Esophagus squamous epithelium (tissue), 5 donors: ENCODE measurements around the gene PRRX1. TPM values are rescaled to one million over a fixed set of nuclear protein-coding genes. Genes with fewer than 3 reads are reported as not detected.

Experiments used
- DNase-seq: peaks from one replicate; lab custom pipeline; 2025; lab: John Stamatoyannopoulos, UW
- H3K27ac ChIP-seq, 4 donors: fragments of 200-600 bp; sonication (generic); one replicate each; pipeline ENCODE4 v1.5.1; 2016 to 2019; ENCODE audit warnings: mild to moderate bottlenecking in 1 of 4
- H3K27me3 ChIP-seq, 4 donors: fragments of 200-600 bp; sonication (generic); 1 replicate in 3 of 4; 2 replicates in 1 of 4; pipeline versions ENCODE4 v1.5.1 to v1.6.0; 2017 to 2021; ENCODE audit warnings: antibody characterized with exemption in 1 of 4
- H3K36me3 ChIP-seq, 3 donors: fragments of 200-600 bp; sonication (generic); one replicate each; pipeline ENCODE4 v1.5.1; 2016 to 2019
- H3K4me1 ChIP-seq, 3 donors: fragments of 200-600 bp; sonication (generic); one replicate each; pipeline ENCODE4 v1.5.1; 2017 to 2019
- H3K4me3 ChIP-seq, 4 donors: fragments of 200-600 bp; sonication (generic); 1 replicate in 3 of 4; 2 replicates in 1 of 4; pipeline ENCODE4 v1.5.1; 2016 to 2019; ENCODE audit warnings: mild to moderate bottlenecking in 2 of 4, moderate library complexity in 1 of 4
- H3K9me3 ChIP-seq, 3 donors: fragments of 200-600 bp; sonication (generic); one replicate each; pipeline ENCODE4 v1.5.1; 2016 to 2019
- CTCF ChIP-seq, 6 experiments: fragments of 450-650 bp in 4 of 6; fragments of 200-600 bp in 2 of 6; sonication (generic) in 2 of 6; IDR thresholded peaks; one replicate each; pipeline ENCODE4 v1.5.1; 2016 to 2019; ENCODE audit warnings: antibody characterized with exemption in 6 of 6, mild to moderate bottlenecking in 4 of 6, moderate library complexity in 4 of 6
- POLR2A ChIP-seq, 4 donors: fragments of 450-650 bp; IDR thresholded peaks; one replicate each; pipeline ENCODE4 v1.6.1; 2017; ENCODE audit warnings: antibody characterized with exemption in 4 of 4, mild to moderate bottlenecking in 4 of 4, moderate library complexity in 3 of 4
- WGBS, 2 donors: methylation state at CpG; one replicate each; pipeline ENCODE4 v1.1.5; 2018; 5-methylcytosine and 5-hydroxymethylcytosine counted together
- intact Hi-C: fragments of 100-400 bp; cut with DNase I; formaldehyde crosslinking; loops from one replicate; pipeline ENCODE4 v1.15.0; 2022
- total RNA-seq, 4 donors: library from RNA; depleted of rRNA; stranded (reverse); fragments of >200 nt; gene quantifications; one replicate each; pipeline ENCODE4 v1.1.0, GENCODE V29; 2016
- donor health status: DM: yes; HTN: yes; CAD: no.

PRRX1 gene
- total RNA-seq, 4 donors from 2014 or later = 2.2 to 20.4 (median 10.3) TPM

- 87 to 88% methylated on average over 8 of the region's 8 CpGs for WGBS, 2 donors
- Histone ChIP-seq H3K9me3 (no peaks in the 10 kb centered on the region), H3K27me3 (no peaks in the 10 kb centered on the region), H3K4me3 (no peak overlapping the region), H3K4me1 (peaks cover 0 to 8% (median 0%) of the 10 kb centered on the region in 3 donors), H3K36me3 (no peaks in the 10 kb centered on the region), H3K27ac (peak overlapping the region in 1 of 4 donors; percentile 13)
- intact Hi-C loops = no loop called here
- no peak for TF ChIP-seq CTCF (IDR thresholded peaks at IDR 0.05)
- TF ChIP-seq POLR2A (IDR thresholded peaks at IDR 0.05) = no peak
- no peak for DNase-seq
Measured at GRCh38 chr1:170686291-170686690, 22.4 kb downstream of the PRRX1 start.

GRCh38 chr1:170687621-170688020 is 23.7 kb downstream of the PRRX1 start:
- peak overlapping the region in 1 of 4 donors; percentile 17 for H3K27ac ChIP-seq
- WGBS, 2 donors = 80 to 82% methylated on average over 4 of the region's 4 CpGs
- H3K27me3 ChIP-seq = no peaks in the 10 kb centered on the region
- peaks cover 0 to 14% (median 0%) of the 10 kb centered on the region in 3 donors for H3K4me1 ChIP-seq
- H3K9me3 ChIP-seq = no peaks in the 10 kb centered on the region
- DNase-seq = no peak
- intact Hi-C loops = no loop called here
- H3K36me3 ChIP-seq = no peaks in the 10 kb centered on the region
- no peak overlapping the region for H3K4me3 ChIP-seq
- TF ChIP-seq POLR2A (IDR thresholded peaks at IDR 0.05) = no peak
- no peak for TF ChIP-seq CTCF (IDR thresholded peaks at IDR 0.05)

- no peaks in the 10 kb centered on the region for H3K36me3 ChIP-seq
- peaks cover 4 to 44% (median 14%) of the 10 kb centered on the region in 3 donors for H3K4me1 ChIP-seq
- DNase-seq = no peak
- intact Hi-C loops = no loop called here
- H3K27ac ChIP-seq = no peak overlapping the region
- H3K9me3 ChIP-seq = no peaks in the 10 kb centered on the region
- H3K27me3 ChIP-seq = no peaks in the 10 kb centered on the region
- H3K4me3 ChIP-seq = no peak overlapping the region
- TF ChIP-seq CTCF (IDR thresholded peaks at IDR 0.05) = no peak
- TF ChIP-seq POLR2A (IDR thresholded peaks at IDR 0.05) = no peak
Measured at GRCh38 chr1:170691258-170691657, 27.3 kb downstream of the PRRX1 start.

- no peaks in the 10 kb centered on the region for H3K36me3 ChIP-seq
- H3K4me3 ChIP-seq = no peak overlapping the region
- H3K27me3 ChIP-seq = no peaks in the 10 kb centered on the region
- peak overlapping the region in 3 of 4 donors; percentile 1 to 44 (median 27) for H3K27ac ChIP-seq
- H3K4me1 ChIP-seq = peaks cover 4 to 56% (median 17%) of the 10 kb centered on the region in 3 donors
- WGBS, 2 donors = 10 to 23% methylated on average over 2 of the region's 2 CpGs
- intact Hi-C loops = no loop called here
- DNase-seq = no peak
- no peaks in the 10 kb centered on the region for H3K9me3 ChIP-seq
- TF ChIP-seq POLR2A (IDR thresholded peaks at IDR 0.05) (no peak), CTCF (IDR thresholded peaks at IDR 0.05) (no peak)
Measured at GRCh38 chr1:170692866-170693575, 29.1 kb downstream of the PRRX1 start.

- TF ChIP-seq CTCF (IDR thresholded peaks at IDR 0.05) = no peak
- TF ChIP-seq POLR2A (IDR thresholded peaks at IDR 0.05) = no peak
- WGBS, 2 donors = 56% methylated on average over 6 of the region's 6 CpGs
- Histone ChIP-seq H3K27me3 (no peaks in the 10 kb centered on the region), H3K4me1 (peaks cover 4 to 66% (median 30%) of the 10 kb centered on the region in 3 donors), H3K36me3 (no peaks in the 10 kb centered on the region), H3K4me3 (no peak overlapping the region), H3K9me3 (no peaks in the 10 kb centered on the region), H3K27ac (peak overlapping the region in 2 of 4 donors; percentile 27 to 44)
- intact Hi-C loops = no loop called here
- no peak for DNase-seq
Measured at GRCh38 chr1:170694172-170694926, 30.4 kb downstream of the PRRX1 start.
